Endothelial cell of umbilical vein (primary cell): ENCODE measurements around the gene CNDP2. TPM values are rescaled to one million over a fixed set of nuclear protein-coding genes. Genes with fewer than 3 reads are reported as not detected.

Source experiments
- BruUV-seq: library from RNA; stranded (reverse); fragments of 400-500 nt; replicated peaks from 2 replicates; lab custom pipeline; 2021; lab: Mats Ljungman, UMichigan
- CTCF ChIA-PET: fragments of 300-600, 350-600 bp; sonication (Branson Sonifier 250); formaldehyde crosslinking; loops from one replicate; lab custom pipeline; 2021; ENCODE audit warnings: antibody characterized with exemption, inconsistent platforms; lab: Charles Lee
- POLR2A ChIA-PET: fragments of 300-600, 350-600 bp; sonication (Branson Sonifier 250); formaldehyde crosslinking; loops from one replicate; lab custom pipeline; 2021; ENCODE audit warnings: antibody characterized with exemption, inconsistent platforms; lab: Charles Lee
- DNase-seq: peaks from one replicate; pipeline ENCODE4 v3.0.0-alpha.2; 2011; ENCODE audit warnings: low read depth, low spot score
- FAIRE-seq: peaks from 2 replicates; lab custom pipeline; 2011; peaks lifted over from hg19 to GRCh38; lab: Jason Lieb, UNC
- H2AFZ ChIP-seq: 2 replicates; pipeline ENCODE4 v1.6.0; 2012; ENCODE audit warnings: low read depth, low read length, control low read depth, inconsistent platforms
- H3K27ac ChIP-seq: 2 replicates; pipeline ENCODE4 v1.5.1; 2011; ENCODE audit warnings: low read depth, mild to moderate bottlenecking, control low read depth, low read length, moderate library complexity; ENCODE audit not compliant: insufficient read depth
- H3K27me3 ChIP-seq, 2 experiments: 2 replicates each; pipeline versions ENCODE4 v1.6.0 to v1.6.1; 2011; ENCODE audit warnings: low read length in 2 of 2, mixed read lengths in 1 of 2; ENCODE audit not compliant: control insufficient read depth in 2 of 2, insufficient read depth in 2 of 2
- H3K36me3 ChIP-seq, 2 experiments: 2 replicates in 1 of 2; 3 replicates in 1 of 2; pipeline ENCODE4 v1.5.1; 2011; ENCODE audit warnings: low read length in 2 of 2, mild to moderate bottlenecking in 1 of 2, moderate library complexity in 1 of 2; ENCODE audit not compliant: control insufficient read depth in 2 of 2, insufficient read depth in 2 of 2; ENCODE audit errors: extremely low read depth in 1 of 2
- H3K4me1 ChIP-seq: 3 replicates; pipeline ENCODE4 v1.5.1; 2011; ENCODE audit warnings: mild to moderate bottlenecking, low read length; ENCODE audit not compliant: control insufficient read depth, insufficient read depth; ENCODE audit errors: extremely low read depth
- H3K4me2 ChIP-seq: 2 replicates; pipeline ENCODE4 v1.6.1; 2011; ENCODE audit warnings: low read length, control low read depth, mixed read lengths; ENCODE audit not compliant: insufficient read depth
- H3K4me3 ChIP-seq, 3 experiments: fragments of 200-600 bp in 1 of 3; sonication (generic), shearing (Covaris generic) in 1 of 3; replicated peaks in 1 of 3; 2 replicates each; pipeline ENCODE4 v1.5.1; 2011 to 2016; ENCODE audit warnings: control low read depth in 3 of 3, low read length in 3 of 3, mild to moderate bottlenecking in 2 of 3, inconsistent platforms in 1 of 3, low read depth in 1 of 3, moderate library complexity in 1 of 3; ENCODE audit not compliant: insufficient read depth in 1 of 3
- H3K79me2 ChIP-seq: 2 replicates; pipeline ENCODE4 v1.6.0; 2012; ENCODE audit warnings: low read length, inconsistent platforms; ENCODE audit not compliant: control insufficient read depth, insufficient read depth
- H3K9ac ChIP-seq: replicated peaks from 2 replicates; pipeline ENCODE3; 2011; ENCODE audit warnings: low read length, control low read depth; ENCODE audit not compliant: insufficient read depth; ENCODE audit errors: extremely low read depth
- H3K9me1 ChIP-seq: replicated peaks from 3 replicates; pipeline ENCODE4 v1.6.0; 2011; ENCODE audit warnings: mild to moderate bottlenecking, low read length; ENCODE audit not compliant: control insufficient read depth, insufficient read depth; ENCODE audit errors: extremely low read depth
- H3K9me3 ChIP-seq: replicated peaks from 2 replicates; pipeline ENCODE4 v1.5.1; 2012; ENCODE audit warnings: low read length, inconsistent platforms; ENCODE audit not compliant: control insufficient read depth, insufficient read depth
- H4K20me1 ChIP-seq: replicated peaks from 2 replicates; pipeline ENCODE3; 2011; ENCODE audit warnings: mild to moderate bottlenecking, low read length; ENCODE audit not compliant: control insufficient read depth, insufficient read depth; ENCODE audit errors: extremely low read depth
- EZH2 ChIP-seq: IDR thresholded peaks from 2 replicates; pipeline ENCODE4 v1.6.1; 2012; ENCODE audit warnings: borderline replicate concordance, low read depth, mild to moderate bottlenecking, moderate library complexity, low read length, inconsistent platforms; ENCODE audit not compliant: severe bottlenecking
- FOS ChIP-seq: IDR thresholded peaks from 2 replicates; pipeline ENCODE4 v1.6.1; 2011; ENCODE audit warnings: mild to moderate bottlenecking, low read length, moderate library complexity, borderline replicate concordance; ENCODE audit not compliant: insufficient read depth
- GATA2 ChIP-seq: IDR thresholded peaks from 2 replicates; pipeline ENCODE4 v1.7.0; 2011; ENCODE audit warnings: low read depth, mild to moderate bottlenecking, moderate library complexity, mixed read lengths, low read length; ENCODE audit not compliant: insufficient read length, insufficient read depth
- JUN ChIP-seq: IDR thresholded peaks from 2 replicates; pipeline ENCODE4 v1.6.1; 2011; ENCODE audit warnings: borderline replicate concordance, low read depth; ENCODE audit not compliant: insufficient read length, insufficient read depth
- MAX ChIP-seq: IDR thresholded peaks from 2 replicates; pipeline ENCODE4 v1.6.1; 2011; ENCODE audit not compliant: insufficient read depth, insufficient read length
- MYC ChIP-seq: IDR thresholded peaks from one replicate; pipeline ENCODE4 v1.6.1; 2011; ENCODE audit warnings: mild to moderate bottlenecking, low read depth, low read length
- POLR2A ChIP-seq: IDR thresholded peaks from 2 replicates; pipeline ENCODE4 v1.6.1; 2012; ENCODE audit warnings: low read depth, mild to moderate bottlenecking, control low read depth, low read length
- POLR2AphosphoS5 ChIP-seq: IDR thresholded peaks from 2 replicates; pipeline ENCODE4 v1.6.1; 2012; ENCODE audit warnings: low read depth, mild to moderate bottlenecking, control low read depth, low read length, moderate library complexity; ENCODE audit not compliant: insufficient read depth
- dilution Hi-C: fragments of 300-500 bp; cut with MboI; formaldehyde crosslinking; loops from one replicate; pipeline ENCODE4 v1.15.0; 2019; ENCODE audit warnings: low sequenced_read_pairs; ENCODE audit not compliant: extremely low pct_ligation_motif_present
- intact Hi-C: fragments of 100-400 bp; cut with micrococcal nuclease; formaldehyde crosslinking; loops from one replicate; pipeline ENCODE4 v1.10.0; 2022
- polyA plus RNA-seq, 4 experiments: library from polyadenylated mRNA; depleted of rRNA in 3 of 4; stranded (reverse) in 3 of 4; unstranded in 1 of 4; fragments of >200 nt; gene quantifications; 2 replicates each; pipeline versions ENCODE4 v1.2.1 to v1.2.3, GENCODE V29; 2011 to 2012; ENCODE audit warnings: missing spikeins in 1 of 4
- total RNA-seq: library from RNA; stranded (reverse); gene quantifications from 2 replicates; pipeline ENCODE4 v1.2.3, GENCODE V29; 2021
- TF ChIP-seq, protein P1 (sequence below), 2 donors: IDR thresholded peaks; 1 replicate in 1 of 2; 2 replicates in 1 of 2; pipeline ENCODE4 v1.5.1; 2011; ENCODE audit warnings: low read length in 2 of 2, mild to moderate bottlenecking in 2 of 2, moderate library complexity in 2 of 2, control low read depth in 1 of 2, inconsistent platforms in 1 of 2, low read depth in 1 of 2; ENCODE audit not compliant: insufficient read depth in 1 of 2; ENCODE audit errors: extremely low read depth in 1 of 2

CNDP2 gene
- total and polyA plus RNA-seq, 2 donors (not counting 3 experiments of a cell fraction or from before 2014, with no cell fraction given), result 52.9 to 123 TPM

DNA sequence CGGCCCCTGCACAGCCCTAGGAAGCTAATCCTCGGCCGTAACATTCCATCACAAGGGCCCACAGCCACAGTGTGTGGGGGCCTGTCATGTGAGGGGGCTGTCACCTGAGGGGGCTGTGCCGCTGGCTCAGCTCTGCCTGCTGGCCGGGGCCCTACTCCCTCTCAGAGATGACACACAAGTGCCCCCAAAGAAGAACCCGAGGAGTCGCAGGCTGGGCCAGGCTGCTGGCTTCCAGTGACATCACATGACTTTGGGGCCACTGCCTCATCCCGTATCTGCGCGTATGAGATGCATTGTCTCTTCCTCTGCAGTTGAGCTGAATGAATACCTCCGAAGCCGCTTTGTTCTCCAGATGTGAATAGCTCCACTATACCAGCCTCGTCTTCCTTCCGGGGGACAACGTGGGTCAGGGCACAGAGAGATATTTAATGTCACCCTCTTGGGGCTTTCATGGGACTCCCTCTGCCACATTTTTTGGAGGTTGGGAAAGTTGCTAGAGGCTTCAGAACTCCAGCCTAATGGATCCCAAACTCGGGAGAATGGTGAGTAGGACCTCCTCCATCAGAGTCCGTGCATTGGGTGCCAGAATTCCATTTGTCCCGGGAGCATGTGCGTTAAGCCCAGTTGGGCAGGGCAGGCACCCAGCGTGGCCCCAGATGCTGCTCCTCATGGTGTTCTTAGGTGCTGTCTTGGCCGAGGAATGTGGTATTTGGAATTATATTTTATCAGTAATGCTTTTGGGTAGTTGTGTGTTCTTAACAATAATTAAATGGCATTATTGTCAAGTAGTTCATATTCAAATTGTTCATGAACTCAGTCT, 38.2 kb downstream of the CNDP2 start, which contains the start of gene CNDP1:
TSS of gene CNDP1 (plus strand) at position 351 of the 820 bp plus-strand sequence. CDS start at position 519, 168 bp downstream.
- Histone ChIP-seq H3K9ac (no peak within 1 kb of the TSS), H3K9me3 (no peaks in the 10 kb centered on the region), H2AFZ (no peak within 1 kb of the TSS), H4K20me1 (no peaks in the 10 kb centered on the region), H3K79me2 (no peaks in the 10 kb centered on the region), H3K4me2 (no peak within 1 kb of the TSS), H3K27ac (no peak within 1 kb of the TSS), H3K9me1 (no peaks in the 10 kb centered on the region), H3K27me3 (no peaks in the 10 kb centered on the region), H3K4me1 (no peaks in the 10 kb centered on the region), H3K36me3 (no peaks in the 10 kb centered on the region), H3K4me3 (no peak within 1 kb of the TSS)
- no peak for TF ChIP-seq POLR2A
- TF ChIP-seq MAX, result no peak
- no peak for TF ChIP-seq JUN
- no peak for TF ChIP-seq FOS
- TF ChIP-seq GATA2, result no peak
- no peak for TF ChIP-seq MYC
- no peak for TF ChIP-seq EZH2
- no peak for TF ChIP-seq POLR2AphosphoS5
- TF ChIP-seq, protein P1, sequence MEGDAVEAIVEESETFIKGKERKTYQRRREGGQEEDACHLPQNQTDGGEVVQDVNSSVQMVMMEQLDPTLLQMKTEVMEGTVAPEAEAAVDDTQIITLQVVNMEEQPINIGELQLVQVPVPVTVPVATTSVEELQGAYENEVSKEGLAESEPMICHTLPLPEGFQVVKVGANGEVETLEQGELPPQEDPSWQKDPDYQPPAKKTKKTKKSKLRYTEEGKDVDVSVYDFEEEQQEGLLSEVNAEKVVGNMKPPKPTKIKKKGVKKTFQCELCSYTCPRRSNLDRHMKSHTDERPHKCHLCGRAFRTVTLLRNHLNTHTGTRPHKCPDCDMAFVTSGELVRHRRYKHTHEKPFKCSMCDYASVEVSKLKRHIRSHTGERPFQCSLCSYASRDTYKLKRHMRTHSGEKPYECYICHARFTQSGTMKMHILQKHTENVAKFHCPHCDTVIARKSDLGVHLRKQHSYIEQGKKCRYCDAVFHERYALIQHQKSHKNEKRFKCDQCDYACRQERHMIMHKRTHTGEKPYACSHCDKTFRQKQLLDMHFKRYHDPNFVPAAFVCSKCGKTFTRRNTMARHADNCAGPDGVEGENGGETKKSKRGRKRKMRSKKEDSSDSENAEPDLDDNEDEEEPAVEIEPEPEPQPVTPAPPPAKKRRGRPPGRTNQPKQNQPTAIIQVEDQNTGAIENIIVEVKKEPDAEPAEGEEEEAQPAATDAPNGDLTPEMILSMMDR (IDR thresholded peaks at IDR 0.05; ENCODE audit: extremely low read depth in 1 of 2, insufficient read depth in 1 of 2, low read depth in 1 of 2, low read length in 2 of 2), result no peak
- CTCF ChIA-PET, result interaction anchor here (1.5 kb wide), 1 partner anchor 17 kb away, joined by 5 read pairs; no protein-coding TSS in a partner anchor
- dilution Hi-C loops (no loop called here), intact Hi-C loops (no loop called here)
- no TSS peak for BruUV-seq
- POLR2A ChIA-PET, result no interaction called here
- no peak for DNase-seq
- no peak for FAIRE-seq
